Natural killer cell (primary cell): ENCODE data around the gene ANK2. TPM values are rescaled to one million over a fixed set of nuclear protein-coding genes. Genes with fewer than 3 reads are reported as not detected.

Source experiments
- ATAC-seq, 3 donors: fragments of 150-1000 bp in 2 of 3; fragments of 200-7000 bp in 1 of 3; cut with Tn5 transposase; 1 replicate in 1 of 3; 2 replicates in 2 of 3; pipeline ENCODE4 v1.10.0; 2021; ENCODE audit warnings: mild to moderate bottlenecking in 2 of 3, moderate library complexity in 2 of 3
- DNase-seq, 2 donors: peaks; one replicate each; pipeline versions ENCODE4 v3.0.0 to v3.0.0-alpha.2; 2013 to 2021; ENCODE audit warnings: mixed read lengths in 1 of 2
- H3K27ac ChIP-seq: one replicate; pipeline ENCODE4 v1.5.1; 2013; ENCODE audit warnings: mild to moderate bottlenecking, low read length
- H3K27me3 ChIP-seq: one replicate; pipeline ENCODE4 v1.6.1; 2013; ENCODE audit warnings: low read length; ENCODE audit not compliant: control insufficient read depth, insufficient read depth
- H3K36me3 ChIP-seq: one replicate; pipeline ENCODE4 v1.6.1; 2013; ENCODE audit warnings: low read length; ENCODE audit not compliant: control insufficient read depth, insufficient read depth
- H3K4me1 ChIP-seq: one replicate; pipeline ENCODE4 v1.6.1; 2013; ENCODE audit warnings: low read length; ENCODE audit not compliant: control insufficient read depth, insufficient read depth
- H3K4me3 ChIP-seq: one replicate; pipeline ENCODE4 v1.5.1; 2013; ENCODE audit warnings: low read length
- H3K9me3 ChIP-seq: one replicate; pipeline ENCODE4 v1.6.1; 2013; ENCODE audit warnings: low read length; ENCODE audit not compliant: control insufficient read depth, insufficient read depth
- H3K27ac Mint-ChIP-seq, 2 donors: one replicate each; pipeline ENCODE4 v1.8.0; 2022; ENCODE audit warnings: mild to moderate bottlenecking in 2 of 2, mixed read lengths in 2 of 2, moderate library complexity in 1 of 2
- H3K27me3 Mint-ChIP-seq, 2 donors: one replicate each; pipeline ENCODE4 v1.8.0; 2022; ENCODE audit warnings: low read depth in 2 of 2, mixed read lengths in 2 of 2
- H3K36me3 Mint-ChIP-seq: one replicate; pipeline ENCODE4 v1.8.0; 2022; ENCODE audit warnings: mixed read lengths
- H3K4me1 Mint-ChIP-seq, 2 donors: one replicate each; pipeline ENCODE4 v1.8.0; 2022; ENCODE audit warnings: mixed read lengths in 2 of 2
- H3K4me3 Mint-ChIP-seq: one replicate; pipeline ENCODE4 v1.8.0; 2022; ENCODE audit warnings: mild to moderate bottlenecking, moderate library complexity, mixed read lengths
- H3K9me3 Mint-ChIP-seq, 2 donors: one replicate each; pipeline ENCODE4 v1.8.0; 2022; ENCODE audit warnings: mixed read lengths in 2 of 2
- WGBS: methylation state at CpG from one replicate; pipeline ENCODE4 v1.1.7; 2013; ENCODE audit warnings: missing lambda C conversion rate; ENCODE audit not compliant: insufficient coverage; 5-methylcytosine and 5-hydroxymethylcytosine counted together
- intact Hi-C: fragments of 100-400 bp; cut with micrococcal nuclease; formaldehyde crosslinking; loops from one replicate; pipeline ENCODE4 v1.14.2; 2022
- total RNA-seq, 4 donors: library from RNA; stranded (reverse); fragments of 120-200 nt in 1 of 4; gene quantifications; one replicate each; pipeline versions ENCODE4 v1.2.3 to v1.2.4, GENCODE V29; 2013 to 2022
- TF ChIP-seq, protein P1 (sequence below): fragments of 200-600 bp; IDR thresholded peaks from one replicate; pipeline ENCODE4 v1.8.0; 2022; ENCODE audit warnings: antibody characterized with exemption

ANK2 gene
- total RNA-seq, 3 donors from 2014 or later (not counting 1 experiment from before 2014, with no cell fraction given) = 0.05 TPM; not detected in 2

DNA sequence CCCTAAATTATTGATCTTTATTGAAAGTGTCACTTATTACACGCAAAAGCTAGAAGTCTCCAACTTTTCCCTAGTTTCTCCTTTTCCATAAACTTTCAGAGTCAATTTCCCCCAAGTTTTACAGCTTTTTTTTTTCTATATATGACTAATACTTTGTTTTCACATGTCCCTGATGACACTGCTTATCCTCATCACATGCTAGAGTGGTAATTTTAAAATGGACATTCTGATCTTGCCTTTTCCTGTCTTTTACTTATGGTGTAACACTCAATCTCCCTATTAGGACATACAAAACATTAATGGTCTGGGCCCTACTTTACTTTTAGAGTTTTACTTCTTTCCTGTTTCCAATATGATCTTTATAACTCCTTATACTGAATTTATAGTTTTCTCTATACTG lies 112.6 kb downstream of the ANK2 start:
- Histone ChIP-seq H3K9me3 (no peaks in the 10 kb centered on the region), H3K4me3 (no peak overlapping the region), H3K27me3 (no peaks in the 10 kb centered on the region), H3K4me1 (no peaks in the 10 kb centered on the region), H3K27ac (no peak overlapping the region), H3K36me3 (no peaks in the 10 kb centered on the region)
- no peaks in the 10 kb centered on the region for H3K4me1 Mint-ChIP-seq
- TF ChIP-seq, protein P1, sequence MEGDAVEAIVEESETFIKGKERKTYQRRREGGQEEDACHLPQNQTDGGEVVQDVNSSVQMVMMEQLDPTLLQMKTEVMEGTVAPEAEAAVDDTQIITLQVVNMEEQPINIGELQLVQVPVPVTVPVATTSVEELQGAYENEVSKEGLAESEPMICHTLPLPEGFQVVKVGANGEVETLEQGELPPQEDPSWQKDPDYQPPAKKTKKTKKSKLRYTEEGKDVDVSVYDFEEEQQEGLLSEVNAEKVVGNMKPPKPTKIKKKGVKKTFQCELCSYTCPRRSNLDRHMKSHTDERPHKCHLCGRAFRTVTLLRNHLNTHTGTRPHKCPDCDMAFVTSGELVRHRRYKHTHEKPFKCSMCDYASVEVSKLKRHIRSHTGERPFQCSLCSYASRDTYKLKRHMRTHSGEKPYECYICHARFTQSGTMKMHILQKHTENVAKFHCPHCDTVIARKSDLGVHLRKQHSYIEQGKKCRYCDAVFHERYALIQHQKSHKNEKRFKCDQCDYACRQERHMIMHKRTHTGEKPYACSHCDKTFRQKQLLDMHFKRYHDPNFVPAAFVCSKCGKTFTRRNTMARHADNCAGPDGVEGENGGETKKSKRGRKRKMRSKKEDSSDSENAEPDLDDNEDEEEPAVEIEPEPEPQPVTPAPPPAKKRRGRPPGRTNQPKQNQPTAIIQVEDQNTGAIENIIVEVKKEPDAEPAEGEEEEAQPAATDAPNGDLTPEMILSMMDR = no peak
- 100% methylated on average over 1 of the region's 1 CpG for WGBS
- H3K4me3 Mint-ChIP-seq = no peak overlapping the region
- no peaks in the 10 kb centered on the region for H3K9me3 Mint-ChIP-seq
- ATAC-seq (no peak), DNase-seq (no peak)
- H3K36me3 Mint-ChIP-seq = no peaks in the 10 kb centered on the region
- H3K27me3 Mint-ChIP-seq = no peaks in the 10 kb centered on the region
- intact Hi-C loops = no loop called here
- H3K27ac Mint-ChIP-seq = no peak overlapping the region

DNA sequence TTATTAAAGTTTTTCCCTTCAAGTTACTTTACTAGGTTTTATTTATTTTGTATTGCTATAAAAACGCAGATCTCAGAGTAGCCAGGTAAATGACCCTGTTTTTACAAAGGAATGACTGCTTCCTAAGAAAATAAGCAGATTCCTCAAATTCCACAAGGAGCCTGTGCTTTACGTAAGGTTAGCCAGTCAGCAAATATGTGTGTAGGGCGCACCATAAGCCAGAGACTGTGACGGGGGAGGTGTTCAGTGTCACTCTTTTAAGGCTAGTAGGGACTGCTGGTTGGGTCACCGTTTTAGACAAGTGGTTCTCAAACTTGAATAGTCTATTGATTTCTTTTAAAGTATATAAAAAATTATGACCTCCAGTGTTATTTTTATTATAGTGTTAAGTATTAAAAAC lies 119.9 kb downstream of the ANK2 start:
- DNase-seq (no peak), ATAC-seq (no peak)
- H3K4me3 Mint-ChIP-seq = no peak overlapping the region
- TF ChIP-seq, protein P1 = no peak
- no peaks in the 10 kb centered on the region for H3K36me3 Mint-ChIP-seq
- H3K27ac Mint-ChIP-seq = no peak overlapping the region
- Histone ChIP-seq H3K4me1 (no peaks in the 10 kb centered on the region), H3K27ac (no peak overlapping the region), H3K36me3 (no peaks in the 10 kb centered on the region), H3K27me3 (no peaks in the 10 kb centered on the region), H3K4me3 (no peak overlapping the region), H3K9me3 (no peaks in the 10 kb centered on the region)
- intact Hi-C loops = no loop called here
- WGBS = 73% methylated on average over 4 of the region's 5 CpGs
- H3K27me3 Mint-ChIP-seq = no peaks in the 10 kb centered on the region
- no peaks in the 10 kb centered on the region for H3K9me3 Mint-ChIP-seq
- no peaks in the 10 kb centered on the region for H3K4me1 Mint-ChIP-seq

DNA sequence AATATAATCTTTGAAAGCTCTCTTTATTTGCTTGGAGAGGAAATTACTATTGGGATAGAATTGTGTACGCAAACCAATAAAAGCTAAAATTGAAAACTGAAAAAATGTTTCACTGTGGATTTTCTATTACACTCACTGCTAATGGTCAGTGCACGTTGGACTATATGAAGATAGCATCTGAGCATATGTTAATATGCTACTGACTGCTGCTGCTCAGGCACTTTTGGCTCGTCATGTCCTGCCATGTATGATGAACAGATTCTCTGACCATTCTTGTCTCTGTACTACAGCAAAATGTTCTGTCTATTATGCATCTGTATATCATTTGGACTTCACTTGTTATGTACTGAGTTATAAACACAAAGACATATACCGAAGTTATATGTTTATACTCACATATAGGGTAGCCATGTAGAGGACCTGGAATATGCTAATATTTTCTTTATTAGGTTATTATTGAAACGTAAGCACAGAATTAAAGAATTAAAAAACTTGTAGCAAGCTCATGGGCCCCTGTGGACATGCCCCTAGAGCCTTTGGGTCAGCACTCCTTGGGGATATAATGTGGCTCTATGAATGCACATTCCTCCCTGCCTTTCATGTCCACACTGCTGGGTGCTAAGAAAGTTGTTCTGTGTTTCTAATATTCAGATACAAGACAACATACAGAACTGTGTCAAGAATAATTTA lies 120.8 kb downstream of the ANK2 start:
- H3K27ac Mint-ChIP-seq = no peak overlapping the region
- 78% methylated on average over 4 of the region's 5 CpGs for WGBS

More for the DNA sequence above, 120.8 kb downstream of the ANK2 start:
- TF ChIP-seq, protein P1 = no peak
- no peaks in the 10 kb centered on the region for H3K4me1 Mint-ChIP-seq
- no peak for DNase-seq
- Histone ChIP-seq H3K9me3 (no peaks in the 10 kb centered on the region), H3K4me1 (no peaks in the 10 kb centered on the region), H3K36me3 (no peaks in the 10 kb centered on the region), H3K4me3 (no peak overlapping the region), H3K27ac (no peak overlapping the region), H3K27me3 (no peaks in the 10 kb centered on the region)
- H3K36me3 Mint-ChIP-seq = no peaks in the 10 kb centered on the region
- no peaks in the 10 kb centered on the region for H3K9me3 Mint-ChIP-seq
- H3K27me3 Mint-ChIP-seq = no peaks in the 10 kb centered on the region
- intact Hi-C loops = no loop called here
- H3K4me3 Mint-ChIP-seq = no peak overlapping the region
- ATAC-seq = no peak
